Choroid plexus epithelial cell (primary cell): Measurements from ENCODE around the gene S100A8.

Experiments used
- DNase-seq: peaks from one replicate; pipeline ENCODE4 v3.0.0-alpha.2; 2010; ENCODE audit warnings: low read depth
- H3K4me3 ChIP-seq: 2 replicates; pipeline ENCODE4 v1.5.1; 2011; ENCODE audit warnings: low read depth, mild to moderate bottlenecking, control low read depth, low read length, moderate library complexity
- TF ChIP-seq, protein P1 (sequence below): conservative IDR thresholded peaks from 2 replicates; pipeline ENCODE4 v1.5.1; 2011; ENCODE audit warnings: low read depth, mild to moderate bottlenecking, control low read depth, inconsistent platforms, low read length, moderate library complexity

S100A8 gene

DNA sequence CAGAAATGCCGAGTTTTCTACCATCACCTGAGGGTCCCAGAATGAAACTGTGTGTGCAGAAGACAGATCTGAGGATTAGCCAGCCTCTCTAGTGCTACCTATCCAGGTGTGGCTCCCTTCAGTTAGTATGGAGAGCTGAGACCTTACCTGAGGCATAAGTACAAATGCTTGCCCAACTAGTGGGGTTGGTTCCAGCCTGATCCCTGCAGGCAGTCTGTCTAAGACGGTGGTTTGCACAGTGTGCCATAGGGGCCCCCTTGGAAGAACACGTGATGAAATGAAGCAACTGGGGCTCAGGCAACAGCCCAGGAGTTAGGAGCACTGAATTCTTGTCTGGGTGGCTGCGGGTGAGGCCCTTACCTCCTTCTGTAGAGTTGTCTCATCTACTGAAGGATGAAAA lies 41.1 kb upstream of the S100A8 start:
- no peak overlapping the region for H3K4me3 ChIP-seq
- DNase-seq: no peak
- TF ChIP-seq, protein P1, sequence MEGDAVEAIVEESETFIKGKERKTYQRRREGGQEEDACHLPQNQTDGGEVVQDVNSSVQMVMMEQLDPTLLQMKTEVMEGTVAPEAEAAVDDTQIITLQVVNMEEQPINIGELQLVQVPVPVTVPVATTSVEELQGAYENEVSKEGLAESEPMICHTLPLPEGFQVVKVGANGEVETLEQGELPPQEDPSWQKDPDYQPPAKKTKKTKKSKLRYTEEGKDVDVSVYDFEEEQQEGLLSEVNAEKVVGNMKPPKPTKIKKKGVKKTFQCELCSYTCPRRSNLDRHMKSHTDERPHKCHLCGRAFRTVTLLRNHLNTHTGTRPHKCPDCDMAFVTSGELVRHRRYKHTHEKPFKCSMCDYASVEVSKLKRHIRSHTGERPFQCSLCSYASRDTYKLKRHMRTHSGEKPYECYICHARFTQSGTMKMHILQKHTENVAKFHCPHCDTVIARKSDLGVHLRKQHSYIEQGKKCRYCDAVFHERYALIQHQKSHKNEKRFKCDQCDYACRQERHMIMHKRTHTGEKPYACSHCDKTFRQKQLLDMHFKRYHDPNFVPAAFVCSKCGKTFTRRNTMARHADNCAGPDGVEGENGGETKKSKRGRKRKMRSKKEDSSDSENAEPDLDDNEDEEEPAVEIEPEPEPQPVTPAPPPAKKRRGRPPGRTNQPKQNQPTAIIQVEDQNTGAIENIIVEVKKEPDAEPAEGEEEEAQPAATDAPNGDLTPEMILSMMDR: no peak

DNA sequence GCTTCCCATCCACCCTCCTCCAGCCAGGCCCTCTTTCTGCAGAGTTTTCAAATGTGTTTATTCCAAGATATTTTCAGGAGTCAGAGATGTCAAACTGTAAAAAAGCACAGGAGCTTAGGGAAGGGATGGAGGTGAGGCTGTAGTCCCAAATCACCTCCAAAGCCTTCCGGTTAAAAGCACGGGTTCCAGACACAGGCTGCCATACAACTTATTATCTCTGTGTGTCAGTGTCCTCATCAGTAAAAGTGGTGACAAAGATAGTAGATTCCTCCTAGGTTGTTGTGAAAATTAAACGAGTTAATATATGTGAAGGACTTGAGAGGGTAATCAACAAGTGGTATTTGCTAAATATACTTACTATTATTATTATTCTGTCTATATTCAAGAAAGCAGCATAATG lies 40.6 kb upstream of the S100A8 start:
- DNase-seq: no peak
- TF ChIP-seq, protein P1: no peak
- H3K4me3 ChIP-seq: no peak overlapping the region

GRCh38 chr1:153431002-153431401 lies 40.1 kb upstream of the S100A8 start:
- TF ChIP-seq, protein P1: no peak
- DNase-seq: no peak
- no peak overlapping the region for H3K4me3 ChIP-seq

- H3K4me3 ChIP-seq: no peak overlapping the region
- no peak for DNase-seq
- TF ChIP-seq, protein P1: no peak
Observed at GRCh38 chr1:153430561-153430960, 39.7 kb upstream of the S100A8 start.

- DNase-seq: no peak
- H3K4me3 ChIP-seq: no peak overlapping the region
- TF ChIP-seq, protein P1: no peak
Observed at GRCh38 chr1:153430166-153430553, 39.3 kb upstream of the S100A8 start.

- TF ChIP-seq, protein P1: no peak
- no peak overlapping the region for H3K4me3 ChIP-seq
Observed at GRCh38 chr1:153429266-153430165, 38.6 kb upstream of the S100A8 start.

GRCh38 chr1:153428791-153429190 lies 37.9 kb upstream of the S100A8 start:
- TF ChIP-seq, protein P1: no peak
- DNase-seq: no peak

More at GRCh38 chr1:153429266-153430165, 38.6 kb upstream of the S100A8 start:
- no peak for DNase-seq

More at GRCh38 chr1:153428791-153429190, 37.9 kb upstream of the S100A8 start:
- no peak overlapping the region for H3K4me3 ChIP-seq
